Esophagus muscularis mucosa (tissue), 4 donors: ENCODE data around the gene TLCD2. TPM values are rescaled to one million over a fixed set of nuclear protein-coding genes. Genes with fewer than 3 reads are reported as not detected.

Source experiments
- DNase-seq: peaks from one replicate; pipeline ENCODE4 v3.0.0-alpha.2; 2017; ENCODE audit errors: extremely low spot score
- H3K27ac ChIP-seq, 4 donors: fragments of 200-600 bp; sonication (generic); replicated peaks in 1 of 4; 1 replicate in 3 of 4; 2 replicates in 1 of 4; pipeline ENCODE4 v1.5.1; 2016 to 2019; ENCODE audit warnings: mild to moderate bottlenecking in 1 of 4
- H3K27me3 ChIP-seq, 4 donors: fragments of 200-600 bp; sonication (generic); one replicate each; pipeline versions ENCODE4 v1.5.1 to v1.6.0; 2016 to 2019
- H3K36me3 ChIP-seq, 4 donors: fragments of 200-600 bp; sonication (generic); one replicate each; pipeline ENCODE4 v1.5.1; 2016 to 2019
- H3K4me1 ChIP-seq, 4 donors: fragments of 200-600 bp; sonication (generic); one replicate each; pipeline ENCODE4 v1.5.1; 2016 to 2019
- H3K4me3 ChIP-seq, 4 donors: fragments of 200-600 bp; sonication (generic); 1 replicate in 2 of 4; 2 replicates in 2 of 4; pipeline ENCODE4 v1.5.1; 2016 to 2019; ENCODE audit warnings: mild to moderate bottlenecking in 4 of 4, moderate library complexity in 1 of 4
- H3K9me3 ChIP-seq, 4 donors: fragments of 200-600 bp; sonication (generic); 1 replicate in 3 of 4; 2 replicates in 1 of 4; pipeline ENCODE4 v1.5.1; 2016 to 2019
- CTCF ChIP-seq, 3 experiments: fragments of 200-600 bp in 2 of 3; fragments of 450-650 bp in 1 of 3; sonication (generic) in 2 of 3; IDR thresholded peaks; one replicate each; pipeline ENCODE4 v1.5.1; 2017 to 2019; ENCODE audit warnings: antibody characterized with exemption in 3 of 3, mild to moderate bottlenecking in 2 of 3, moderate library complexity in 1 of 3
- EP300 ChIP-seq: sonication (generic); formaldehyde crosslinking; IDR thresholded peaks from one replicate; pipeline ENCODE4 v1.6.1; 2017; ENCODE audit warnings: antibody characterized with exemption
- POLR2A ChIP-seq: fragments of 450-650 bp; IDR thresholded peaks from one replicate; pipeline ENCODE4 v1.6.1; 2017; ENCODE audit warnings: antibody characterized with exemption, moderate library complexity, mild to moderate bottlenecking, low read depth
- POLR2AphosphoS5 ChIP-seq, 2 donors: sonication (generic); formaldehyde crosslinking; IDR thresholded peaks; one replicate each; pipeline ENCODE4 v1.6.1; 2017; ENCODE audit warnings: antibody characterized with exemption in 2 of 2
- WGBS: methylation state at CpG from one replicate; pipeline ENCODE4 v1.1.5; 2018; 5-methylcytosine and 5-hydroxymethylcytosine counted together
- intact Hi-C: fragments of 100-400 bp; cut with DNase I; formaldehyde crosslinking; loops from one replicate; pipeline ENCODE4 v1.15.1; 2023
- total RNA-seq, 4 donors: library from RNA; depleted of rRNA; stranded (reverse); fragments of >200 nt; gene quantifications; one replicate each; pipeline versions ENCODE4 v1.1.0 to v1.2.1, GENCODE V29; 2016

The TLCD2 gene
- total RNA-seq, 4 donors from 2014 or later = 4.6 to 7.7 (median 5.5) TPM

- Histone ChIP-seq H3K4me3 (no peak overlapping the region), H3K9me3 (no peaks in the 10 kb centered on the region), H3K4me1 (peaks cover 23 to 31% (median 28%) of the 10 kb centered on the region in 4 donors), H3K27ac (no peak overlapping the region), H3K27me3 (no peaks in the 10 kb centered on the region), H3K36me3 (peaks cover 20 to 23% (median 22%) of the 10 kb centered on the region in 4 donors)
- no peak for DNase-seq
- TF ChIP-seq POLR2A = no peak
- no peak for TF ChIP-seq CTCF (IDR thresholded peaks at IDR 0.05)
- no peak for TF ChIP-seq POLR2AphosphoS5 (IDR thresholded peaks at IDR 0.05)
- no peak for TF ChIP-seq EP300
- 87% methylated on average over 7 of the region's 7 CpGs for WGBS
- intact Hi-C loops = no loop called here
Measured at GRCh38 chr17:1686086-1686485, 24.1 kb downstream of the TLCD2 start.

DNA sequence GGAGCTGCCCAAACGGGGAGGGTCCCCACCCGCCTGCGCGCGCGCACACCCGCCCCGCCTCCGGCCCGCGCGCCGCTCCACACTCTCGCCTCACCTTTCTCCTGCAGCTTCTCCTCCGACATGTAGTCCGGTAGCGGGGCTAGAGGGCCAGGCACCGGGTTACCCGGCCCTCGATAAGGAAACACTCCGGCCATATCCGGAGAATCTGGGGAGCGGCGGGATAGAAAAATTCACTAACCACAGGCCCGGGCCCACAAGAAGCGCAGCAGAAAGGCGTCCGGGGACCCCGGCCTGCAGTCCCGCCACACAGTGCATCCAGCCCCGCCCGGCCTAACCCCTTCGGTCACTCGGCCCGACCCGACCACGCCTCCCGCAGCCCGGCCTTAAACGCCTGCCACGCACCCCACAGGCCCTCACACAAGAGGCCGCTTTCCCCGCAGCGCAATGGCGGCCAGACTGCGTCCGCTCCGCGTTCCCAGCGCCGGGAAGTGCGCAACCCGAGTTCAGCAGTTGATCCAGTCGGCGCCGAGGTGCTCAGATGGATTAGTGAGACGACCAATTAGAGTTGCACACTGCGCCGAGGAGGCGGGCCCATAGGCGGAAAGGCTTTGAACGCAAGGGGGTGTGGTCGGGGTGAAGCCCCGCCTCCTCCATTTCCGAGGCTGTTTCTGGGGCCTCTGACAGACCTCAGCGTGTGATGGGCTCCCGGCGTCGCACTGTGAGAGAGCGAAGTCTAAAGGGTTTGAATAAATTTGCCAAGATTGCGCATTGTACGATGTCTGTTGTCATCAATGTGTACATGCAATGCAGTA lies 25.6 kb downstream of the TLCD2 start, which contains the start of gene PRPF8:
PRPF8 (minus strand) TSS at position 490 of the 812 bp plus-strand sequence; CDS start at position 194, 296 bp downstream.
- TF ChIP-seq EP300 (no peak), POLR2AphosphoS5 (IDR thresholded peaks at IDR 0.05) (peak; percentile 100), CTCF (IDR thresholded peaks at IDR 0.05) (peak in 2 of 3 experiments; percentile 5 to 15), POLR2A (peak; percentile 99)
- Histone ChIP-seq H3K36me3 (peaks cover 35 to 38% (median 37%) of the 10 kb centered on the region in 4 donors), H3K4me3 (peak within 1 kb of the TSS; percentile 79 to 99 (median 89)), H3K27ac (peak within 1 kb of the TSS; percentile 92 to 98 (median 95)), H3K27me3 (no peaks in the 10 kb centered on the region), H3K9me3 (no peaks in the 10 kb centered on the region), H3K4me1 (peaks cover 23 to 33% (median 29%) of the 10 kb centered on the region in 4 donors)
- WGBS = under 1% methylated on average over 29 of the region's 72 CpGs
- intact Hi-C loops = no loop called here
- DNase-seq = peak; percentile 100

DNA sequence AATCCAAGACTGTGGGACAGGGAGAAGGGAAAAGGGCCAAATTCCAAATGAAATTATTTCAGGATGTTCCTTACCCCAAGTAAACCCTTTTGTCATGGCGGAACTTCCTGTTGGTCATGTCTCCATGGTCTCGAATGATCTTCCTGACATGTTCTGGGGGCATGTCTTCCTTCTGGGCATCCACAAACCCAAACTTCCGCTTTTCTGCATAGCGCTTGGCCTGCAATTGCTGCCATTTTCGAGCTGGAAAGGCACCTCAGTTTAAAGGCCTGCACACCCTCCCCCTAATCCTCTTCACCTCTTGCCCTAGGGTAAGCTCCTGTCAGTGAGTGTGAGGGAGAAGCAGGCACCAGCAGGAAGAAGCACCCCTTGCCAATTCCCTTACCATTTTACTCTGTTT lies 26.7 kb downstream of the TLCD2 start:
- WGBS = 79% methylated on average over 5 of the region's 5 CpGs
- no peak for TF ChIP-seq POLR2AphosphoS5 (IDR thresholded peaks at IDR 0.05)
- TF ChIP-seq CTCF (IDR thresholded peaks at IDR 0.05) = no peak
- no peak for TF ChIP-seq EP300
- TF ChIP-seq POLR2A = no peak
- no peak for DNase-seq
- Histone ChIP-seq H3K4me3 (peak overlapping the region; percentile 79 to 99 (median 89)), H3K27ac (peak overlapping the region; percentile 92 to 98 (median 95)), H3K9me3 (no peaks in the 10 kb centered on the region), H3K4me1 (peaks cover 23 to 33% (median 29%) of the 10 kb centered on the region in 4 donors), H3K27me3 (no peaks in the 10 kb centered on the region), H3K36me3 (peaks cover 46 to 49% (median 48%) of the 10 kb centered on the region in 4 donors)
- intact Hi-C loops = no loop called here

GRCh38 chr17:1676401-1676800 lies 33.8 kb downstream of the TLCD2 start:
- intact Hi-C loops = no loop called here
- no peak for DNase-seq

More at GRCh38 chr17:1676401-1676800, 33.8 kb downstream of the TLCD2 start:
- Histone ChIP-seq H3K36me3 (peaks cover 99 to 100% (median 100%) of the 10 kb centered on the region in 4 donors), H3K27ac (peak overlapping the region in 1 of 4 donors; percentile 10), H3K27me3 (no peaks in the 10 kb centered on the region), H3K9me3 (no peaks in the 10 kb centered on the region), H3K4me3 (no peak overlapping the region), H3K4me1 (peaks cover 0 to 4% (median 0%) of the 10 kb centered on the region in 4 donors)
- 90% methylated on average over 13 of the region's 13 CpGs for WGBS
- no peak for TF ChIP-seq POLR2AphosphoS5 (IDR thresholded peaks at IDR 0.05)
- TF ChIP-seq EP300 = no peak
- no peak for TF ChIP-seq POLR2A
- no peak for TF ChIP-seq CTCF (IDR thresholded peaks at IDR 0.05)
